Measurements from ENCODE around the gene CACNA1E. TPM values are rescaled to one million over a fixed set of nuclear protein-coding genes. Genes with fewer than 3 reads are reported as not detected.
"Not testable (repeated sequence)": the region's sequence is repeated elsewhere in the genome, so short reads cannot be mapped to it uniquely, and the experiment has no call there.

Gene CACNA1E
- total RNA-seq, 1 experiment from 2014 or later: not detected

GRCh38 chr1:181821701-181822100, 338.4 kb downstream of the CACNA1E start:
- no peak for DNase-seq (ENCODE audit: low spot score)
- Histone ChIP-seq H3K36me3 (ENCODE audit: insufficient read depth, low read length, poor library complexity, severe bottlenecking) (no peaks in the 10 kb centered on the region), H3K27ac (ENCODE audit: low read depth, low read length, poor library complexity, severe bottlenecking) (no peak overlapping the region), H3K4me3 (ENCODE audit: low read depth, low read length, poor library complexity, severe bottlenecking) (no peak overlapping the region), H3K4me1 (ENCODE audit: insufficient read depth, low read length, poor library complexity, severe bottlenecking) (no peaks in the 10 kb centered on the region), H3K27me3 (replicated peaks; ENCODE audit: insufficient read depth, low read depth, low read length, poor library complexity) (peaks cover 3% of the 10 kb centered on the region), H3K9me3 (ENCODE audit: low read depth, low read length, poor library complexity, severe bottlenecking) (no peaks in the 10 kb centered on the region)
- no peak for TF ChIP-seq CTCF (conservative IDR thresholded peaks at IDR 0.05; ENCODE audit: low read depth, low read length)
- TF ChIP-seq EZH2 (IDR thresholded peaks at IDR 0.05; ENCODE audit: borderline replicate concordance, low read depth, low read length, poor library complexity, severe bottlenecking): no peak
- intact Hi-C loops (cut with micrococcal nuclease; ENCODE audit: unreplicated experiment): no loop called here
- POLR2A ChIA-PET (ENCODE audit: low non-redundant PET): no interaction called here
- CTCF ChIA-PET: no interaction called here
- no TSS peak for BruUV-seq (replicated peaks)

- H3K4me1 ChIP-seq (ENCODE audit: insufficient read depth, low read length, poor library complexity, severe bottlenecking); H3K36me3 ChIP-seq (ENCODE audit: insufficient read depth, low read length, poor library complexity, severe bottlenecking); BruUV-seq (replicated peaks); H3K4me3 ChIP-seq (ENCODE audit: low read depth, low read length, poor library complexity, severe bottlenecking); H3K9me3 ChIP-seq (ENCODE audit: low read depth, low read length, poor library complexity, severe bottlenecking); intact Hi-C loops (cut with micrococcal nuclease; ENCODE audit: unreplicated experiment); CTCF ChIA-PET; DNase-seq (ENCODE audit: low spot score); POLR2A ChIA-PET (ENCODE audit: low non-redundant PET); H3K27me3 ChIP-seq (replicated peaks; ENCODE audit: insufficient read depth, low read depth, low read length, poor library complexity); H3K27ac ChIP-seq (ENCODE audit: low read depth, low read length, poor library complexity, severe bottlenecking): not testable (repeated sequence)
These were observed 349.0 kb downstream of the CACNA1E start for GRCh38 chr1:181832173-181832880.

GRCh38 chr1:181846001-181846645, 362.8 kb downstream of the CACNA1E start:
- ChIA-PET CTCF (no interaction called here), POLR2A (ENCODE audit: low non-redundant PET) (no interaction called here)
- H3K4me1 ChIP-seq (ENCODE audit: insufficient read depth, low read length, poor library complexity, severe bottlenecking): no peaks in the 10 kb centered on the region
- no peak for TF ChIP-seq CTCF (conservative IDR thresholded peaks at IDR 0.05; ENCODE audit: low read depth, low read length)
- TF ChIP-seq EZH2 (IDR thresholded peaks at IDR 0.05; ENCODE audit: borderline replicate concordance, low read depth, low read length, poor library complexity, severe bottlenecking): no peak
- no TSS peak for BruUV-seq (replicated peaks)
- no peak overlapping the region for H3K4me3 ChIP-seq (ENCODE audit: low read depth, low read length, poor library complexity, severe bottlenecking)
- no peaks in the 10 kb centered on the region for H3K9me3 ChIP-seq (ENCODE audit: low read depth, low read length, poor library complexity, severe bottlenecking)
- no peak overlapping the region for H3K27ac ChIP-seq (ENCODE audit: low read depth, low read length, poor library complexity, severe bottlenecking)
- no peaks in the 10 kb centered on the region for H3K27me3 ChIP-seq (replicated peaks; ENCODE audit: insufficient read depth, low read depth, low read length, poor library complexity)
- no peak for DNase-seq (ENCODE audit: low spot score)
- no peaks in the 10 kb centered on the region for H3K36me3 ChIP-seq (ENCODE audit: insufficient read depth, low read length, poor library complexity, severe bottlenecking)
- intact Hi-C loops (cut with micrococcal nuclease; ENCODE audit: unreplicated experiment): no loop called here

- CTCF ChIA-PET: no interaction called here
- Histone ChIP-seq H3K27me3 (replicated peaks; ENCODE audit: insufficient read depth, low read depth, low read length, poor library complexity) (no peaks in the 10 kb centered on the region), H3K9me3 (ENCODE audit: low read depth, low read length, poor library complexity, severe bottlenecking) (no peaks in the 10 kb centered on the region), H3K27ac (ENCODE audit: low read depth, low read length, poor library complexity, severe bottlenecking) (no peak overlapping the region), H3K4me1 (ENCODE audit: insufficient read depth, low read length, poor library complexity, severe bottlenecking) (no peaks in the 10 kb centered on the region), H3K36me3 (ENCODE audit: insufficient read depth, low read length, poor library complexity, severe bottlenecking) (no peaks in the 10 kb centered on the region), H3K4me3 (ENCODE audit: low read depth, low read length, poor library complexity, severe bottlenecking) (no peak overlapping the region)
- DNase-seq (ENCODE audit: low spot score): no peak
- BruUV-seq (replicated peaks): no TSS peak
- intact Hi-C loops (cut with micrococcal nuclease; ENCODE audit: unreplicated experiment): no loop called here
- TF ChIP-seq EZH2 (IDR thresholded peaks at IDR 0.05; ENCODE audit: borderline replicate concordance, low read depth, low read length, poor library complexity, severe bottlenecking) (no peak), CTCF (conservative IDR thresholded peaks at IDR 0.05; ENCODE audit: low read depth, low read length) (no peak)
- POLR2A ChIA-PET (ENCODE audit: low non-redundant PET): no interaction called here
These were observed 363.4 kb downstream of the CACNA1E start for GRCh38 chr1:181846681-181847080.
